ENCODE data around the gene DAGLA. TPM values are rescaled to one million over a fixed set of nuclear protein-coding genes. Genes with fewer than 3 reads are reported as not detected.

Gene DAGLA
- total and polyA plus RNA-seq, 12 donors = 0.44 to 4.2 (median 2.3) TPM

GRCh38 chr11:61744609-61745156 lies 64.5 kb downstream of the DAGLA start:
- no peaks in the 10 kb centered on the region for H3K9me3 ChIP-seq (replicated peaks in 1 of 3)
- no peaks in the 10 kb centered on the region for H3K27me3 ChIP-seq
- peaks cover 0 to 4% of the 10 kb centered on the region in 2 donors for H3K4me1 ChIP-seq (replicated peaks in 1 of 2)
- H3K27ac ChIP-seq = no peak overlapping the region
- intact Hi-C loops (cut with DNase I) = loop anchor here in 1 of 2 donors (5.0 kb wide), 1 partner anchor 363 kb away; no protein-coding TSS in a partner anchor
- H3K36me3 ChIP-seq (replicated peaks in 1 of 2) = peaks cover 0 to 5% of the 10 kb centered on the region in 2 donors
- 84 to 98% (median 93%) methylated on average over 2 to 10 of the region's 10 CpGs for WGBS, 4 donors
- H3K4me3 ChIP-seq = no peak overlapping the region
- DNase-seq = no peak
- TF ChIP-seq CTCF (IDR thresholded peaks at IDR 0.05) = no peak
- TF ChIP-seq POLR2A (IDR thresholded peaks at IDR 0.05) = no peak

- H3K4me3 ChIP-seq = no peak overlapping the region
- H3K36me3 ChIP-seq (replicated peaks in 1 of 2) = peaks cover 0 to 5% of the 10 kb centered on the region in 2 donors
- H3K4me1 ChIP-seq (replicated peaks in 1 of 2) = peaks cover 0 to 4% of the 10 kb centered on the region in 2 donors
- no peak for DNase-seq
- 45 to 63% (median 53%) methylated on average over 3 to 15 of the region's 15 CpGs for WGBS, 4 donors
- intact Hi-C loops (cut with DNase I) = loop anchor here in 1 of 2 donors (5.0 kb wide), 1 partner anchor 361 kb away; no protein-coding TSS in a partner anchor
- TF ChIP-seq POLR2A (IDR thresholded peaks at IDR 0.05) = no peak
- TF ChIP-seq CTCF (IDR thresholded peaks at IDR 0.05) = no peak
- no peak overlapping the region for H3K27ac ChIP-seq
- no peaks in the 10 kb centered on the region for H3K27me3 ChIP-seq
- no peaks in the 10 kb centered on the region for H3K9me3 ChIP-seq (replicated peaks in 1 of 3)
Measured at GRCh38 chr11:61745781-61746441, 65.7 kb downstream of the DAGLA start.

GRCh38 chr11:61746442-61747191 lies 66.4 kb downstream of the DAGLA start:
- peaks cover 0 to 4% of the 10 kb centered on the region in 2 donors for H3K4me1 ChIP-seq (replicated peaks in 1 of 2)
- peaks cover 0 to 5% of the 10 kb centered on the region in 2 donors for H3K36me3 ChIP-seq (replicated peaks in 1 of 2)
- DNase-seq = no peak
- WGBS, 4 donors = 71 to 81% (median 75%) methylated on average over 14 to 19 of the region's 19 CpGs
- no peaks in the 10 kb centered on the region for H3K27me3 ChIP-seq
- no peak for TF ChIP-seq POLR2A (IDR thresholded peaks at IDR 0.05)
- no peak for TF ChIP-seq CTCF (IDR thresholded peaks at IDR 0.05)
- H3K4me3 ChIP-seq = no peak overlapping the region
- H3K27ac ChIP-seq = no peak overlapping the region
- intact Hi-C loops (cut with DNase I) = loop anchor here in 1 of 2 donors (5.0 kb wide), 1 partner anchor 361 kb away; no protein-coding TSS in a partner anchor
- no peaks in the 10 kb centered on the region for H3K9me3 ChIP-seq (replicated peaks in 1 of 3)
